Activated CD8-positive, alpha-beta T cell treated with anti-CD3 and anti-CD28 coated beads for 36 hours (primary cell): ENCODE data around the gene GPI. TPM values are rescaled to one million over a fixed set of nuclear protein-coding genes. Genes with fewer than 3 reads are reported as not detected.
"Not testable (repeated sequence)": the region's sequence is repeated elsewhere in the genome, so short reads cannot be mapped to it uniquely, and the experiment has no call there.

Experiments
- ATAC-seq: fragments of 200-7000 bp; cut with Tn5 transposase; one replicate; pipeline ENCODE4 v1.10.0; 2021; ENCODE audit warnings: mild to moderate bottlenecking, moderate library complexity
- CTCF ChIA-PET: fragments of 350-600 bp; sonication (Branson Sonifier 250); formaldehyde crosslinking; loops from one replicate; lab custom pipeline; 2021; ENCODE audit warnings: antibody characterized with exemption; lab: Charles Lee
- POLR2A ChIA-PET: fragments of 350-600 bp; sonication (Branson Sonifier 250); formaldehyde crosslinking; loops from one replicate; lab custom pipeline; 2021; ENCODE audit warnings: antibody characterized with exemption; lab: Charles Lee
- DNase-seq: peaks from one replicate; pipeline ENCODE4 v3.0.0-alpha.2; 2020
- H3K27ac Mint-ChIP-seq: one replicate; pipeline ENCODE4 v1.8.0; 2021; ENCODE audit warnings: mild to moderate bottlenecking, mixed read lengths
- H3K27me3 Mint-ChIP-seq: one replicate; pipeline ENCODE4 v1.8.0; 2021; ENCODE audit warnings: mixed read lengths
- H3K36me3 Mint-ChIP-seq: one replicate; pipeline ENCODE4 v1.8.0; 2021; ENCODE audit warnings: low read depth, mixed read lengths
- H3K4me1 Mint-ChIP-seq: one replicate; pipeline ENCODE4 v1.8.0; 2021; ENCODE audit warnings: low read depth, mixed read lengths
- H3K4me3 Mint-ChIP-seq: one replicate; pipeline ENCODE4 v1.8.0; 2021; ENCODE audit warnings: mild to moderate bottlenecking, moderate library complexity, mixed read lengths
- H3K9me3 Mint-ChIP-seq: one replicate; pipeline ENCODE4 v1.8.0; 2021; ENCODE audit warnings: mixed read lengths
- intact Hi-C: fragments of 100-400 bp; cut with micrococcal nuclease; formaldehyde crosslinking; loops from one replicate; pipeline ENCODE4 v1.10.0; 2022
- total RNA-seq, 2 experiments: library from RNA; stranded (reverse); gene quantifications; one replicate each; pipeline ENCODE4 v1.2.3, GENCODE V29; 2021
- TF ChIP-seq, protein P1 (sequence below): fragments of 200-600 bp; IDR thresholded peaks from one replicate; pipeline ENCODE4 v1.8.0; 2022; ENCODE audit warnings: antibody characterized with exemption, mild to moderate bottlenecking

GPI gene
- total RNA-seq, 2 experiments from 2014 or later: 847 to 870 TPM

DNA sequence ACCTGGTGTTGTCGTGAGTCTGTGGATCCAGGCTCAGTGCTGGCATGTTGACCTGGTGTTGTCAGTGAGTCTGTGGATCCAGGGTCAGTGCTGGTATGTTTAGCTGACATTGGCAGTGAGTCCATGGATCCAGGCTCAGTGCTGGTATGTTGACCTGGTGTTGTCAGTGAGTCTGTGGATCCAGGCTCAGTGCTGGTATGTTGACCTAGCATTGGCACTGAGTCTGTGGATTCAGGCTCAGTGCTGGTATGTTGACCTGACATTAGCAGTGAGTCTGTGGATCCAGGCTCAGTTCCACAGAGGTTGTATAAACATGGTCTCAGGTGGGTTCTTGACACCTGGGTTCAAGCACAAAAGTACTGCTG is 22.4 kb downstream of the GPI start:
- H3K4me1 Mint-ChIP-seq: no peaks in the 10 kb centered on the region
- ATAC-seq (no peak), DNase-seq (no peak)
- CTCF ChIA-PET: no interaction called here
- H3K27me3 Mint-ChIP-seq: no peaks in the 10 kb centered on the region
- TF ChIP-seq, protein P1, sequence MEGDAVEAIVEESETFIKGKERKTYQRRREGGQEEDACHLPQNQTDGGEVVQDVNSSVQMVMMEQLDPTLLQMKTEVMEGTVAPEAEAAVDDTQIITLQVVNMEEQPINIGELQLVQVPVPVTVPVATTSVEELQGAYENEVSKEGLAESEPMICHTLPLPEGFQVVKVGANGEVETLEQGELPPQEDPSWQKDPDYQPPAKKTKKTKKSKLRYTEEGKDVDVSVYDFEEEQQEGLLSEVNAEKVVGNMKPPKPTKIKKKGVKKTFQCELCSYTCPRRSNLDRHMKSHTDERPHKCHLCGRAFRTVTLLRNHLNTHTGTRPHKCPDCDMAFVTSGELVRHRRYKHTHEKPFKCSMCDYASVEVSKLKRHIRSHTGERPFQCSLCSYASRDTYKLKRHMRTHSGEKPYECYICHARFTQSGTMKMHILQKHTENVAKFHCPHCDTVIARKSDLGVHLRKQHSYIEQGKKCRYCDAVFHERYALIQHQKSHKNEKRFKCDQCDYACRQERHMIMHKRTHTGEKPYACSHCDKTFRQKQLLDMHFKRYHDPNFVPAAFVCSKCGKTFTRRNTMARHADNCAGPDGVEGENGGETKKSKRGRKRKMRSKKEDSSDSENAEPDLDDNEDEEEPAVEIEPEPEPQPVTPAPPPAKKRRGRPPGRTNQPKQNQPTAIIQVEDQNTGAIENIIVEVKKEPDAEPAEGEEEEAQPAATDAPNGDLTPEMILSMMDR: no peak
- H3K9me3 Mint-ChIP-seq: no peaks in the 10 kb centered on the region
- H3K36me3 Mint-ChIP-seq: peaks cover 49% of the 10 kb centered on the region
- no peak overlapping the region for H3K4me3 Mint-ChIP-seq
- POLR2A ChIA-PET: interaction anchor here (1.6 to 14.7 kb wide), 3 partner anchors 12 to 30 kb away, joined by 3 to 151 read pairs (median 14); partner anchors contain the start of gene GPI
- H3K27ac Mint-ChIP-seq: no peak overlapping the region
- intact Hi-C loops: no loop called here

GRCh38 chr19:34388745-34389144 is 23.7 kb downstream of the GPI start:
- H3K27ac Mint-ChIP-seq, DNase-seq, H3K27me3 Mint-ChIP-seq, H3K4me1 Mint-ChIP-seq, H3K9me3 Mint-ChIP-seq, ATAC-seq, H3K4me3 Mint-ChIP-seq, intact Hi-C loops: not testable (repeated sequence)
- H3K36me3 Mint-ChIP-seq: peaks cover 36% of the 10 kb centered on the region
- ChIA-PET CTCF (interaction anchor here (1.2 kb wide), 1 partner anchor 42 kb away, joined by 3 read pairs; no protein-coding TSS in a partner anchor), POLR2A (interaction anchor here (1.3 to 14.7 kb wide), 3 partner anchors 8 to 22 kb away, joined by 3 to 151 read pairs (median 4); partner anchors contain the start of gene GPI)

- ATAC-seq: no peak
- Mint-ChIP-seq H3K4me1 (no peaks in the 10 kb centered on the region), H3K27ac (no peak overlapping the region), H3K27me3 (no peaks in the 10 kb centered on the region), H3K9me3 (no peaks in the 10 kb centered on the region), H3K4me3 (no peak overlapping the region), H3K36me3 (peaks cover 20% of the 10 kb centered on the region)
- CTCF ChIA-PET: no interaction called here
- TF ChIP-seq, protein P1: no peak
- intact Hi-C loops: no loop called here
- no peak for DNase-seq
- POLR2A ChIA-PET: no interaction called here
These were observed 26.8 kb downstream of the GPI start for GRCh38 chr19:34391813-34392212.

- ChIA-PET CTCF (no interaction called here), POLR2A (no interaction called here)
- TF ChIP-seq, protein P1: no peak
- no peaks in the 10 kb centered on the region for H3K27me3 Mint-ChIP-seq
- intact Hi-C loops: no loop called here
- no peak overlapping the region for H3K4me3 Mint-ChIP-seq
- no peaks in the 10 kb centered on the region for H3K9me3 Mint-ChIP-seq
- peaks cover 22% of the 10 kb centered on the region for H3K36me3 Mint-ChIP-seq
- H3K4me1 Mint-ChIP-seq: no peaks in the 10 kb centered on the region
- H3K27ac Mint-ChIP-seq: no peak overlapping the region
- DNase-seq: no peak
- no peak for ATAC-seq
These were observed 28.0 kb downstream of the GPI start for GRCh38 chr19:34393031-34393430.

- H3K36me3 Mint-ChIP-seq: peaks cover 23% of the 10 kb centered on the region
- intact Hi-C loops: no loop called here
- TF ChIP-seq, protein P1: no peak
- ATAC-seq (no peak), DNase-seq (no peak)
- no peaks in the 10 kb centered on the region for H3K9me3 Mint-ChIP-seq
- H3K4me1 Mint-ChIP-seq: no peaks in the 10 kb centered on the region
- POLR2A ChIA-PET: interaction anchor here (1.4 to 1.7 kb wide), 2 partner anchors 9 to 34 kb away, joined by 3 to 4 read pairs; no protein-coding TSS in a partner anchor
- H3K4me3 Mint-ChIP-seq: no peak overlapping the region
- CTCF ChIA-PET: no interaction called here
- H3K27ac Mint-ChIP-seq: no peak overlapping the region
- no peaks in the 10 kb centered on the region for H3K27me3 Mint-ChIP-seq
These were observed 28.6 kb downstream of the GPI start for GRCh38 chr19:34393629-34394028.
